Natural killer cell (primary cell): ENCODE results near the gene MBP. TPM values are rescaled to one million over a fixed set of nuclear protein-coding genes. Genes with fewer than 3 reads are reported as not detected.

ENCODE experiments used
- ATAC-seq, 3 donors: fragments of 150-1000 bp in 2 of 3; fragments of 200-7000 bp in 1 of 3; cut with Tn5 transposase; 1 replicate in 1 of 3; 2 replicates in 2 of 3; pipeline ENCODE4 v1.10.0; 2021; ENCODE audit warnings: mild to moderate bottlenecking in 2 of 3, moderate library complexity in 2 of 3
- DNase-seq, 2 donors: peaks; one replicate each; pipeline versions ENCODE4 v3.0.0 to v3.0.0-alpha.2; 2013 to 2021; ENCODE audit warnings: mixed read lengths in 1 of 2
- H3K27ac ChIP-seq: one replicate; pipeline ENCODE4 v1.5.1; 2013; ENCODE audit warnings: mild to moderate bottlenecking, low read length
- H3K27me3 ChIP-seq: one replicate; pipeline ENCODE4 v1.6.1; 2013; ENCODE audit warnings: low read length; ENCODE audit not compliant: control insufficient read depth, insufficient read depth
- H3K36me3 ChIP-seq: one replicate; pipeline ENCODE4 v1.6.1; 2013; ENCODE audit warnings: low read length; ENCODE audit not compliant: control insufficient read depth, insufficient read depth
- H3K4me1 ChIP-seq: one replicate; pipeline ENCODE4 v1.6.1; 2013; ENCODE audit warnings: low read length; ENCODE audit not compliant: control insufficient read depth, insufficient read depth
- H3K4me3 ChIP-seq: one replicate; pipeline ENCODE4 v1.5.1; 2013; ENCODE audit warnings: low read length
- H3K9me3 ChIP-seq: one replicate; pipeline ENCODE4 v1.6.1; 2013; ENCODE audit warnings: low read length; ENCODE audit not compliant: control insufficient read depth, insufficient read depth
- H3K27ac Mint-ChIP-seq, 2 donors: one replicate each; pipeline ENCODE4 v1.8.0; 2022; ENCODE audit warnings: mild to moderate bottlenecking in 2 of 2, mixed read lengths in 2 of 2, moderate library complexity in 1 of 2
- H3K27me3 Mint-ChIP-seq, 2 donors: one replicate each; pipeline ENCODE4 v1.8.0; 2022; ENCODE audit warnings: low read depth in 2 of 2, mixed read lengths in 2 of 2
- H3K36me3 Mint-ChIP-seq: one replicate; pipeline ENCODE4 v1.8.0; 2022; ENCODE audit warnings: mixed read lengths
- H3K4me1 Mint-ChIP-seq, 2 donors: one replicate each; pipeline ENCODE4 v1.8.0; 2022; ENCODE audit warnings: mixed read lengths in 2 of 2
- H3K4me3 Mint-ChIP-seq: one replicate; pipeline ENCODE4 v1.8.0; 2022; ENCODE audit warnings: mild to moderate bottlenecking, moderate library complexity, mixed read lengths
- H3K9me3 Mint-ChIP-seq, 2 donors: one replicate each; pipeline ENCODE4 v1.8.0; 2022; ENCODE audit warnings: mixed read lengths in 2 of 2
- WGBS: methylation state at CpG from one replicate; pipeline ENCODE4 v1.1.7; 2013; ENCODE audit warnings: missing lambda C conversion rate; ENCODE audit not compliant: insufficient coverage; 5-methylcytosine and 5-hydroxymethylcytosine counted together
- intact Hi-C: fragments of 100-400 bp; cut with micrococcal nuclease; formaldehyde crosslinking; loops from one replicate; pipeline ENCODE4 v1.14.2; 2022
- total RNA-seq, 4 donors: library from RNA; stranded (reverse); fragments of 120-200 nt in 1 of 4; gene quantifications; one replicate each; pipeline versions ENCODE4 v1.2.3 to v1.2.4, GENCODE V29; 2013 to 2022
- TF ChIP-seq, protein P1 (sequence below): fragments of 200-600 bp; IDR thresholded peaks from one replicate; pipeline ENCODE4 v1.8.0; 2022; ENCODE audit warnings: antibody characterized with exemption

The MBP gene
- total RNA-seq, 3 donors from 2014 or later (not counting 1 experiment from before 2014, with no cell fraction given): 183 to 344 (median 325) TPM

DNA sequence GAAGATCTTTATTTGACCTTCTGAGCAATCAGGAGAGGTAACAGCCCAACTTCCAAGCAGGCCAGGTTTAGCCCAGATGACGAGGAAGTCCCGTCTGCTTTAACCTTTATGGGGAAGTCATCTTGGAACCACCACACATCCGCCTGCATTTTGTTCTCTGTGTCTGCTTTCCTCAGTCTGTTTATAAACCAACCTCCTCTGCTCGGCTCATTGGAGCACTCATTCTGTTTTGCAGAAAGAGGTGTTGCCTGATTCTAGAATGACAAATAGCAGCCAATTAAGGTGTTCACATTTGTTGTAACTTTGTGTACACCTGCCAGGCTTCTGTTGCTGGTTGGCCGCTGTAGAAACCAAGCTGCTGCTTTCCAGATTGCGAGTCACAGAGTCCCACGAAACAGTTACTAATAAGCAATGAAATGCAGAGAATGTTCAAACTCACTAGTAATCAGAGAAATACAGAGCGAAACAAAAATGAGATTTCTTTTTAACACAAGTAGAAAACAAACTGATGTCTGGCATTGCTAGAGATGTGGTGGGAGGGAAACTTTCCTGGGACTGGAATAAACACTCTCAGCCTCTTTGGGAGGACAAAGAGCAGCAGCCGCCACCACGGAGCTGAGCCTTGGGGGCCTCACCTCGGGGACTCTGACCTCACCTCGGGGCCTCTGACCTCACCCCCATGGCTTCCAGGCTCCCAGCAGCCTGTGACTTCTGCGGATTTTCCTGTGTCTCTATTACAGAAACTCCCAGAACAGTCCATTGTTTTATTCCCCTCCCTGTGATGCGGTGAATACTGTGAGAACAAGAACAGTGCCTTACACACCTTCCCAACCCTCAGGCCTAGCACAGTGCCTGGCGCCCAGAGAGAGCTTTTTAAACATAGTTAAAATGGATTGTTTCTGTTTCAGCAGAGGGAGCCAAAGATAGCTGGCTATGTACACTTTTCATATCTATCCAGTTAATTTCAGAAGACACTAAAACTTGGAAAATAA, 64.0 kb downstream of the MBP start:
- H3K4me3 ChIP-seq: no peak overlapping the region

DNA sequence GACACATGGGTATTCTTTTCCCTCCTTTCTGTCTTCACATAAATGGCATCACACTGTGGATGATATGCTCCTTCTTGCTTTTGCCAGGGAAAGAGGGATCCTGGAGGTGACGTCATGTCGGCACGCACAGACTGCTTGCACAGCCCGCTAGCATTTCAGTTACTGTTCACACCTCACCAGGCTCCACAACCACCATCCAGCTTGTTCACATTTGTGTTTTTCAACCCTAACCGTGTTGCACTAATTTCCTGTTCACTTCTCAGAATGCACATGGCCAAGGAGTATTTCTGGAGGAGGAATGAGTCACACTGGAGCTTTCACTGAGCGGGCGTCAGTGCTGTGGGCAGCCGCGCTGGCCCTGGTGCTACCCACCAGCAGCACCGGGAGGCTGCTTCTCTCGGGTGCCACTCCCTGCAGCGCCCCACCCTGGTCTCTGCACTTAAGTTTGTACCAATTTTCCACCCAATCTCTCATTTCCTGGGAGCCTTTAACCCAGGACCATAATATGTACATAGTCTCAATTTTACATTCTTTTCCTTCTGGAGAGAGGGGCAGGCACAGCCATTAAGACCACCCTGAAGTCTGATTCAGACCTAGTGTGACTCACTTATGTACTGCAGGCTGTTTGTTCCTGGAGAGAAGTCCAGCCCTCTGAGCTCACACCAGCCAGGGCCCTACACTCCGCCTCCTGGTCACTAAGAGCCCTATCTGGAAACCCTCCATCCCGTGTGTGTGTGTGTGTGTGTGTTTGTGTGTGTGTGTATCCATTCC, 65.1 kb downstream of the MBP start:
- H3K27ac ChIP-seq: peak overlapping the region; percentile 93
- H3K4me3 ChIP-seq: no peak overlapping the region
- intact Hi-C loops: loop anchor here (5.0 to 10.0 kb wide), 2 partner anchors 147 to 580 kb away; no protein-coding TSS in a partner anchor
- WGBS: 3% methylated on average over 13 of the region's 14 CpGs
- DNase-seq: peak; percentile 74 to 84
- TF ChIP-seq, protein P1, sequence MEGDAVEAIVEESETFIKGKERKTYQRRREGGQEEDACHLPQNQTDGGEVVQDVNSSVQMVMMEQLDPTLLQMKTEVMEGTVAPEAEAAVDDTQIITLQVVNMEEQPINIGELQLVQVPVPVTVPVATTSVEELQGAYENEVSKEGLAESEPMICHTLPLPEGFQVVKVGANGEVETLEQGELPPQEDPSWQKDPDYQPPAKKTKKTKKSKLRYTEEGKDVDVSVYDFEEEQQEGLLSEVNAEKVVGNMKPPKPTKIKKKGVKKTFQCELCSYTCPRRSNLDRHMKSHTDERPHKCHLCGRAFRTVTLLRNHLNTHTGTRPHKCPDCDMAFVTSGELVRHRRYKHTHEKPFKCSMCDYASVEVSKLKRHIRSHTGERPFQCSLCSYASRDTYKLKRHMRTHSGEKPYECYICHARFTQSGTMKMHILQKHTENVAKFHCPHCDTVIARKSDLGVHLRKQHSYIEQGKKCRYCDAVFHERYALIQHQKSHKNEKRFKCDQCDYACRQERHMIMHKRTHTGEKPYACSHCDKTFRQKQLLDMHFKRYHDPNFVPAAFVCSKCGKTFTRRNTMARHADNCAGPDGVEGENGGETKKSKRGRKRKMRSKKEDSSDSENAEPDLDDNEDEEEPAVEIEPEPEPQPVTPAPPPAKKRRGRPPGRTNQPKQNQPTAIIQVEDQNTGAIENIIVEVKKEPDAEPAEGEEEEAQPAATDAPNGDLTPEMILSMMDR: no peak
- peaks cover 96% of the 10 kb centered on the region for H3K4me1 ChIP-seq
- no peaks in the 10 kb centered on the region for H3K27me3 Mint-ChIP-seq
- peaks cover 34% of the 10 kb centered on the region for H3K36me3 ChIP-seq
- H3K36me3 Mint-ChIP-seq: peaks cover 7% of the 10 kb centered on the region
- H3K9me3 ChIP-seq: no peaks in the 10 kb centered on the region
- no peaks in the 10 kb centered on the region for H3K27me3 ChIP-seq
- peaks cover 100% of the 10 kb centered on the region in 2 donors for H3K4me1 Mint-ChIP-seq
- ATAC-seq: peak; percentile 45 to 73 (median 64)
- H3K4me3 Mint-ChIP-seq: peak overlapping the region; percentile 83
- peak overlapping the region; percentile 94 to 98 for H3K27ac Mint-ChIP-seq
- H3K9me3 Mint-ChIP-seq: no peaks in the 10 kb centered on the region

More for the DNA sequence above, 64.0 kb downstream of the MBP start:
- H3K27ac ChIP-seq: peak overlapping the region; percentile 93
- WGBS: 25% methylated on average over 13 of the region's 15 CpGs
- no peaks in the 10 kb centered on the region for H3K27me3 ChIP-seq
- Mint-ChIP-seq H3K27me3 (no peaks in the 10 kb centered on the region), H3K4me3 (peak overlapping the region; percentile 83), H3K27ac (peak overlapping the region; percentile 94 to 98), H3K9me3 (no peaks in the 10 kb centered on the region), H3K36me3 (peaks cover 7% of the 10 kb centered on the region), H3K4me1 (peaks cover 100% of the 10 kb centered on the region in 2 donors)
- peaks cover 32% of the 10 kb centered on the region for H3K36me3 ChIP-seq
- DNase-seq: peak in 1 of 2 donors; percentile 77
- TF ChIP-seq, protein P1: no peak
- peaks cover 95% of the 10 kb centered on the region for H3K4me1 ChIP-seq
- H3K9me3 ChIP-seq: no peaks in the 10 kb centered on the region
- ATAC-seq: no peak
- intact Hi-C loops: loop anchor here (5.0 to 10.0 kb wide), 2 partner anchors 146 to 579 kb away; no protein-coding TSS in a partner anchor

DNA sequence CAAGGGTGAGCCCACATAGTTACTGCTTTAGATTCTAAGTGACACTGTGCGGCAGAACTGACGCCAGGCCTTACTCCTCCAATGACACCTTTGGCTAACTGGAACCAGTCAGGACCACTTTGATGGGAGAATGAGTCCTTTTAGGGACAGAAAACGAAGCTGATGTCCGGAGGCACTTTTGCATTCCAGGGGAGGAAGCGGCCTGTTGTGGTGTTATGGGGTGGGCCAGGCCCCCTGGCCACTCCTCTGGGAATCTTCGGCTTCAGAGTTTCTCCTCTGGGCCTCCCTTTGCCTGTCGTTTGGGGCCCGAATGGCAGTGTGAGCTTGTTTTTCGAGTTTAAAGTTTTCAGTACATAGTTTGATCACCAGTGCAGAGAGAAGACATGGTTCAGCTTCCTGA, 65.9 kb downstream of the MBP start:
- peaks cover 7% of the 10 kb centered on the region for H3K36me3 Mint-ChIP-seq
- intact Hi-C loops: loop anchor here (5.0 to 10.0 kb wide), 2 partner anchors 148 to 581 kb away; no protein-coding TSS in a partner anchor
- Histone ChIP-seq H3K4me3 (no peak overlapping the region), H3K9me3 (no peaks in the 10 kb centered on the region), H3K27ac (peak overlapping the region; percentile 93), H3K4me1 (peaks cover 96% of the 10 kb centered on the region), H3K27me3 (no peaks in the 10 kb centered on the region), H3K36me3 (peaks cover 34% of the 10 kb centered on the region)
- H3K4me1 Mint-ChIP-seq: peaks cover 100% of the 10 kb centered on the region in 2 donors
- DNase-seq (no peak), ATAC-seq (no peak)
- WGBS: 78% methylated on average over 9 of the region's 9 CpGs
- TF ChIP-seq, protein P1: no peak
- no peaks in the 10 kb centered on the region for H3K27me3 Mint-ChIP-seq
- H3K4me3 Mint-ChIP-seq: peak overlapping the region; percentile 83
- peak overlapping the region; percentile 94 to 98 for H3K27ac Mint-ChIP-seq
- no peaks in the 10 kb centered on the region for H3K9me3 Mint-ChIP-seq
